NCI-H2107 (cell line): ENCODE data around the gene SLC10A6.
"Not testable (repeated sequence)": the region's sequence is repeated elsewhere in the genome, so short reads cannot be mapped to it uniquely, and the experiment has no call there.

ENCODE experiments used
- DNase-seq: peaks from one replicate; lab custom pipeline; 2025; lab: John Stamatoyannopoulos, UW

The SLC10A6 gene

GRCh38 chr4:86848732-86849619, at the start of gene SLC10A6:
Gene SLC10A6 (minus strand): TSS chr4:86849384. CDS start chr4:86849115, 269 bp downstream.
- DNase-seq, result no peak

- no peak for DNase-seq
Measured at GRCh38 chr4:86898562-86898961, 49.4 kb upstream of the SLC10A6 start.

- no peak for DNase-seq
Measured at GRCh38 chr4:86896596-86896995, 47.4 kb upstream of the SLC10A6 start.

- peak; percentile 21 for DNase-seq
Measured at GRCh38 chr4:86895692-86896488, 46.7 kb upstream of the SLC10A6 start.

- DNase-seq, result no peak
Measured at GRCh38 chr4:86894455-86894854, 45.3 kb upstream of the SLC10A6 start.

- DNase-seq, result no peak
Measured at GRCh38 chr4:86893136-86893535, 44.0 kb upstream of the SLC10A6 start.

GRCh38 chr4:86892636-86892960, 43.4 kb upstream of the SLC10A6 start:
- DNase-seq, result no peak

- peak; percentile 56 for DNase-seq
Measured at GRCh38 chr4:86891762-86892635, 42.8 kb upstream of the SLC10A6 start, which contains the start of gene C4orf36. Gene C4orf36 (minus strand): TSS chr4:86892422. CDS start chr4:86891520, 902 bp downstream.

GRCh38 chr4:86890790-86891189, 41.6 kb upstream of the SLC10A6 start:
- DNase-seq, result no peak

GRCh38 chr4:86879641-86880040, 30.5 kb upstream of the SLC10A6 start:
- no peak for DNase-seq

GRCh38 chr4:86878640-86879039, 29.5 kb upstream of the SLC10A6 start:
- DNase-seq, result no peak

- no peak for DNase-seq
Measured at GRCh38 chr4:86876894-86877685, 27.9 kb upstream of the SLC10A6 start.

- DNase-seq, result not testable (repeated sequence)
Measured at GRCh38 chr4:86875436-86875835, 26.3 kb upstream of the SLC10A6 start.

- no peak for DNase-seq
Measured at GRCh38 chr4:86872135-86872534, 23.0 kb upstream of the SLC10A6 start.

- DNase-seq, result no peak
Measured at GRCh38 chr4:86870442-86871069, 21.4 kb upstream of the SLC10A6 start.

- no peak for DNase-seq
Measured at GRCh38 chr4:86857341-86858052, 8.3 kb upstream of the SLC10A6 start.

GRCh38 chr4:86856896-86857295, 7.7 kb upstream of the SLC10A6 start:
- no peak for DNase-seq

GRCh38 chr4:86855572-86855971, 6.4 kb upstream of the SLC10A6 start:
- no peak for DNase-seq

- no peak for DNase-seq
Measured at GRCh38 chr4:86853209-86853608, 4.0 kb upstream of the SLC10A6 start.

GRCh38 chr4:86848136-86848535, 1.0 kb downstream of the SLC10A6 start:
- no peak for DNase-seq
